Activated naive CD8-positive, alpha-beta T cell treated with anti-CD3 and anti-CD28 coated beads for 36 hours (primary cell): ENCODE data around the gene SERPINB2. TPM values are rescaled to one million over a fixed set of nuclear protein-coding genes. Genes with fewer than 3 reads are reported as not detected.
"Not testable (repeated sequence)": the region's sequence is repeated elsewhere in the genome, so short reads cannot be mapped to it uniquely, and the experiment has no call there.

Experiments
- DNase-seq: peaks from one replicate; pipeline ENCODE4 v3.0.0; 2021
- H3K27ac Mint-ChIP-seq: one replicate; pipeline ENCODE4 v1.8.0; 2022; ENCODE audit warnings: mild to moderate bottlenecking, moderate library complexity, mixed read lengths
- H3K27me3 Mint-ChIP-seq: one replicate; pipeline ENCODE4 v1.8.0; 2022; ENCODE audit warnings: mild to moderate bottlenecking, mixed read lengths
- H3K36me3 Mint-ChIP-seq: one replicate; pipeline ENCODE4 v1.8.0; 2021; ENCODE audit warnings: mild to moderate bottlenecking, mixed read lengths
- H3K4me1 Mint-ChIP-seq: one replicate; pipeline ENCODE4 v1.8.0; 2021; ENCODE audit warnings: mixed read lengths
- H3K4me3 Mint-ChIP-seq: one replicate; pipeline ENCODE4 v1.8.0; 2022; ENCODE audit warnings: mild to moderate bottlenecking, moderate library complexity, mixed read lengths
- H3K9me3 Mint-ChIP-seq: one replicate; pipeline ENCODE4 v1.8.0; 2022; ENCODE audit warnings: mixed read lengths
- total RNA-seq, 2 experiments: library from RNA; stranded (reverse); gene quantifications; one replicate each; pipeline ENCODE4 v1.2.3, GENCODE V29; 2021

Gene SERPINB2
- total RNA-seq, 2 experiments from 2014 or later: not detected

- no peak overlapping the region for H3K4me3 Mint-ChIP-seq
- H3K9me3 Mint-ChIP-seq: no peaks in the 10 kb centered on the region
- H3K36me3 Mint-ChIP-seq: no peaks in the 10 kb centered on the region
- H3K4me1 Mint-ChIP-seq: peaks cover 3% of the 10 kb centered on the region
- no peak overlapping the region for H3K27ac Mint-ChIP-seq
- peaks cover 44% of the 10 kb centered on the region for H3K27me3 Mint-ChIP-seq
- DNase-seq: no peak
These were observed 52.5 kb downstream of the SERPINB2 start for GRCh38 chr18:63940008-63940407.

- H3K27ac Mint-ChIP-seq, DNase-seq, H3K9me3 Mint-ChIP-seq, H3K4me1 Mint-ChIP-seq, H3K4me3 Mint-ChIP-seq, H3K36me3 Mint-ChIP-seq: not testable (repeated sequence)
- H3K27me3 Mint-ChIP-seq: peaks cover 46% of the 10 kb centered on the region
These were observed 53.1 kb downstream of the SERPINB2 start for GRCh38 chr18:63940543-63941050.

DNA sequence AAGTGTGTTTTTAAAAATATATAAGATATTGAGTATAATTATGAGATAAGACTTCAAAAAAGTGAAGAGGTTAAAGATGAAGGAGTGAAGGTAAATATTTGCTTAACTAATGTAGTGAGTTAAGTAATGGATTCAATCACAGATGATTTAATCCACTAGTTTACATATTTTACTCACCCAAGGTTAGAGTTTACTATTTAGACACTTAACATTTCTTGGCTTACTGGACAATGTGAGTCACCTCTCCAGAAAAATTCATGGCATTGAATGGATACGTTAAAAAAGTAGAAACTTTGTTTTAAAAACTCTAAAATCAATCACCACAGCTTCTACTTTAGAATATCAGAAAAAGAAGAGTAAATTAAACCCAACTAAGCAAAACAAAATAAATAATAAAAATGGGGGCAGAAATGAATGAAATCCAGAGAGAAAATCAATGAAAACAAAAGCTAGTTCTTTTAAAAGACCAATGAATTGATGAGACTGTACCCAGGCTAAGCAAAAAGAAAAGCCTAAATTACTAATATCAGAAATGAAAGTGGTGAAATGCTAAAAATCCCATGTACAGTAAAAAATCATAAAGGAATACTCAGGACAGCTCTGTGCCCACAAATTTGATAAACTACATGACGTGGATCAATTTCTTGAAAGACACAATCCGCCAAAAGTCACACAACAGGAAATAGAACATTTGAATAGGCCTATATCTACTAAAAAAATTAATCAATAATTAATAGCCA lies 59.7 kb downstream of the SERPINB2 start:
- Mint-ChIP-seq H3K27me3 (peaks cover 69% of the 10 kb centered on the region), H3K4me3 (no peak overlapping the region)

DNA sequence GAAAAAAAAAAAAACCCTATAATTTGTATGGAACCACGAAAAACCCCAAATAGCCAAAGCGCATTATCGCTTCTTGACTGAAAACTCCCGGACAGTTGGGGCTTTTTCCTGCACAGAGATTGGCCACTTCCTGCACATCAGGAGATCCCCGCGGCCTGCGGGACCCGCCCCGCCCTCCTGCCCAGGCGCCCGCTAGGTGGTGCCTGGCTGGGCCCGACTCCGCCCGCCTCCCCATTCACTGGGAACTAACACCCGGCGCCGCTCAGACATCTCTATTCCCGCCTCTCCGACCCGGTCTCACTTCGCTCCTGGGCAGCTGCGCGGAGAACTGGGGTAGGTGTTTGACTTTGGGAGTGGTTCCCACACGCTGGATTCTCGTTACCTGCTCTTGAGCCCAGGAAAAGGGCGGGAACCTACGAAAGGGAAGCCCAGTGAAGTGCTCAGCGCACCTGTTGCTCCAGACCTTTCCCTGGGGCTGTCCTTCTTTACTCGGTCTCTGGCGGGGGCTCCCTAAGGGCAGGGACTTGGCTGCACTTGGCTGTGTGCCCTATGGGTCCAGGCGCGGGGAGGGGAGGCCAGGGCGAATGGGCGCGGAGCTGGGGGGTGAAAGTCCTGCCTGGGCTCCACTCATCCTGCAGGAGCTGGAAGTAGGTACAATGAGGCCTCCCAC lies 61.7 kb downstream of the SERPINB2 start, which contains the start of gene HMSD:
TSS of gene HMSD (plus strand) at position 234 of the 670 bp plus-strand sequence. CDS start 4,155 bp downstream, outside the sequence.
- peaks cover 49% of the 10 kb centered on the region for H3K27me3 Mint-ChIP-seq
- no peak within 1 kb of the TSS for H3K27ac Mint-ChIP-seq
- DNase-seq: peak; percentile 74
- H3K4me3 Mint-ChIP-seq: peak within 1 kb of the TSS; percentile 65
- peaks cover 4% of the 10 kb centered on the region for H3K9me3 Mint-ChIP-seq
- peaks cover 4% of the 10 kb centered on the region for H3K36me3 Mint-ChIP-seq
- H3K4me1 Mint-ChIP-seq: peaks cover 26% of the 10 kb centered on the region

More for the DNA sequence above, 59.7 kb downstream of the SERPINB2 start:
- H3K4me1 Mint-ChIP-seq: peaks cover 26% of the 10 kb centered on the region
- no peak overlapping the region for H3K27ac Mint-ChIP-seq
- peaks cover 4% of the 10 kb centered on the region for H3K36me3 Mint-ChIP-seq
- peaks cover 4% of the 10 kb centered on the region for H3K9me3 Mint-ChIP-seq
- DNase-seq: no peak

- no peak overlapping the region for H3K27ac Mint-ChIP-seq
- peaks cover 4% of the 10 kb centered on the region for H3K36me3 Mint-ChIP-seq
- H3K27me3 Mint-ChIP-seq: peaks cover 40% of the 10 kb centered on the region
- no peak overlapping the region for H3K4me3 Mint-ChIP-seq
- no peak for DNase-seq
- H3K9me3 Mint-ChIP-seq: peaks cover 4% of the 10 kb centered on the region
- peaks cover 26% of the 10 kb centered on the region for H3K4me1 Mint-ChIP-seq
These were observed 63.8 kb downstream of the SERPINB2 start for GRCh38 chr18:63951302-63951705.

Other genes with a start within 250 kb of the SERPINB2 start
- not detected for gene SERPINB4, start 243.4 kb upstream of the SERPINB2 start, total RNA-seq
- gene SERPINB3, start 225.8 kb upstream of the SERPINB2 start, total RNA-seq: not detected
- not detected for gene SERPINB11, start 184.7 kb upstream of the SERPINB2 start, total RNA-seq
- not detected for gene SERPINB7, start 112.3 kb upstream of the SERPINB2 start, total RNA-seq
- gene SERPINB10, start 20.3 kb downstream of the SERPINB2 start, total RNA-seq: under 1 TPM in 1 of 2 experiments, not detected in 1; 0.14 TPM
- gene HMSD, start 61.6 kb downstream of the SERPINB2 start, total RNA-seq: 1 to 10 TPM; 1.8 to 4.4 TPM
- gene SERPINB8, start 82.4 kb downstream of the SERPINB2 start, total RNA-seq: 10 to 100 TPM; 16.8 to 17.0 TPM